ENCODE results near the gene CA10.

Gene CA10

GRCh38 chr17:51855806-51856205 is 302.7 kb downstream of the CA10 start:
- no peak for DNase-seq

DNA sequence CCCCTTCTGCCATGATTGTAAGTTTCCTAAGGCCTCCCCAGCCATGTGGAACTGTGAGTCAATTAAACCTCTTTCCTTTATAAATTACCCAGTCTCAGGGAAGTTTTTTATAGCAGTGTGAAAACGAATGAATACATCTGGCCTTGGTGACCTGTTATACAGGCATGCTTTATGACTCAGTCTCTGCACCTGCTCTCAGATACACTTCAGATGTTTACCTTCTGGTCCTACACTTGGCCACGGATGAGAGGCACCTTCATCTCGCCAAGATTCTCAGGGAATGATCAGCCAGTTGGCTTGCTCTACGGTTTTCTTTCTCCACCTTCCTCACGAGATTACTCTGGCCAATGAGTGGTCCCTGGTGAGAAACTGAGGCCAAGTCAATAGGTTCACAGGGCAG is 304.7 kb downstream of the CA10 start:
- DNase-seq: no peak

GRCh38 chr17:51852603-51853002 is 305.9 kb downstream of the CA10 start:
- no peak for DNase-seq

GRCh38 chr17:51850201-51850600 is 308.3 kb downstream of the CA10 start:
- DNase-seq: no peak

DNA sequence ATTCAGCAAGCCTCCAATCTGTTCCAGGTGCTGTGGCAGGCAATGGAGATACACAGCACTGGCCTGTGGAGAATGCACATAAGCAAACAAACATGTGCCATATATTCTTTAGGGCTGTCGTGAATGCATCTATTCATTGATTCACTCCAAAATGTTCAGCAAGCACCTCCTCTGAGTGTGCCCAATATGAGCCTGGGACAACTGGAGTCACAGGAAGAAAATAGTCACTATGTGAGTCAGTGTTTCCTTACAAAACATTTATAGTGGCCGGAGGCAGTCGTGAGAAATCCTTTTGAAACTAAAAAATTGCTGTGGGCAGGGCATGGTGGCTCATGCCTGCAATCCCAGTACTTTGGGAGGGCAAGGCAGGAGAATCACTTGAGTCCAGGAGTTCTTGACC is 310.1 kb downstream of the CA10 start:
- no peak for DNase-seq

DNA sequence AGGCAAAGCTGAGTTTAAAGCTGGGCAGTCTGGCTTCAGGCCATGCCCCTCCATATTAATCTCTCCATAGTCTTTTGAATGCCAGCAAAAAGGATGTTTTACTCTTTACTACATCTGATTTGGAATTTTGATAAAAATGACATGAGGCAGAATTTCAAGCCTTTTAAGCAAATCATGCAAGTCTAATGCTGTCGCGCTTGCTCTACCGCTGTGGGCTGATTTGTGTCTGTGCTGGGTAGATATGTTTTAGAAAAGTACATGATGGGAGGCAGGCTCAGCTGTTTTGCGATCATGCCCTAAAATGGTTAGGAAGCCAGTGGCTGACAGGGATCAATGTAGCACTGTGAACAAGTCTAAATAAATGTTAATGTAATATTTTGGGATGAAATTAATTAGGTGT is 311.9 kb downstream of the CA10 start:
- no peak for DNase-seq

GRCh38 chr17:51845776-51846175 is 312.7 kb downstream of the CA10 start:
- DNase-seq: no peak

- DNase-seq: no peak
Observed at GRCh38 chr17:51842763-51843162, 315.8 kb downstream of the CA10 start.

DNA sequence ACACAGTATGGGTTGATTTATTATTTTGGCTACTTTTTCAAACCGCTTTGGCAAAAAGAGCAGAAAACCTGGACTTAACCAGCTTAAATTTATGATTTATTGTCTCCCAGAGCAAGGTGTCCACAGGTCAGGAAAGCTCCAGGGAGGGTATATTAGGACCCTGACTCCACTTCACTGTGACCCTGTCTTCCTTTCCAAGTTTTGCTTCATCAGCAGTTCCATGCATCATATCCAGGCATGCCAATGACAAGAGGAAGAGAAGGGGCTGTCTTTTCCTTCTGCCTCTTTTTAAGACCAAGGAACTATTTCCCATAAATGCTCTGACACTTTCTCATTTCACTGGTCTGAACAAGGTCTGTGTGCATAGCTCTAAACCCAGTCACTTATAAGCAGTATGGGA is 316.8 kb downstream of the CA10 start:
- no peak for DNase-seq

DNA sequence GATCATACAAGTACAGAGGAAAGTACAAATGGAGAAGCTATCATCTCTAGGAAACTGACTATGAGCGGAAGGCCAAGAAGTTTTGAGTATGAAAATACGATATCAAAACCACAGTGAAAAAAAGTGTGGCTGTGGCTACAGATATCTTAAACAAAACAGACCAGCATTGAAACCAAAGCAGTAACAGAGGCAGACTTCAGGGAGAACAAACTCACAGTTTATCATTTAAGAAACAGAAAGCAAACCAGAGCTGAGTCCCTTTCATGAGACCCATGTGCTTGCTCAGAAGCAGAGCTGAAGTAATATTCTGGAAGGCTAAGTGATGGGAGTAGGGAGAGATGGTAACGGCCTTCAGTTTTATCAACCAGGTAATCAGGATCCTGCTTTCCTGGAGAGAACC is 317.8 kb downstream of the CA10 start:
- DNase-seq: no peak

- no peak for DNase-seq
Observed at GRCh38 chr17:51833620-51834019, 324.9 kb downstream of the CA10 start.

DNA sequence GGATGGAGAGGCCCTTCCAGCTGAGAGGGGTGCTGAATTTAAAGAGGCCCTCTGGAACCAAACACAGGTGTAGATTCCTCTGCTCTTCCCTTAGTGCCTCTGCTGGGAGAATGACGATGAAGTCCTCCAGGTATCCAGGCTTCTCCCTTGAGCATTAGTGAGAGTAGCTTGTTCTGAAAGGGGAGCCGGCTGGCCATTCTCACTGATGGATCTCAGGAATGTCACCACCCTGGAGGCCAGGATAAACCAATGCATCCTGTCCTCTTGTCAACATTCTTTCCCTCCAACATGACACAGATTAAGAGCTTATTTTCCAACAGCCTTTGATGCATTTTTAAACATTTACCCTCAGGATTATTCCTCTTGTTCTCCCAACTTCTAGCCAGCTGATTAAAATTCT is 325.5 kb downstream of the CA10 start:
- DNase-seq: no peak

DNA sequence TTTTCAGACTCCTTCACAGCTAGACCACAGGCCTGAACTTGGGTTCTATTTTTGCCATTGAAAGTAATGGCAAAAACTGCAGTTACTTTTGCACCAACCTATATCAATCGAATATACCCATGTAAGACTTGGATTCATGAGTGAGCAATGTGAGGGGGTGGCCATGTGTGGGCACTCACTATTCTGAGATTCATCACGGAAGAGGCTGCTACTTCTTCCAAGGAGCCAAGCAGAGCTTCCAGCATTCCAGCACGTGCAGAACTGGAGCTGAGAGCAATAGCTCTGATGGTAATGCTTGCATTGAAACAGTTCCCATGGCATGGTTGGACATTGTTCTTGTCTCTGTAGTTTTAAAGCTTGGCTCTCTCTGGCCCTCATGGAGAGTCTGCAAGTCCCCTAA is 327.6 kb downstream of the CA10 start:
- DNase-seq: no peak

DNA sequence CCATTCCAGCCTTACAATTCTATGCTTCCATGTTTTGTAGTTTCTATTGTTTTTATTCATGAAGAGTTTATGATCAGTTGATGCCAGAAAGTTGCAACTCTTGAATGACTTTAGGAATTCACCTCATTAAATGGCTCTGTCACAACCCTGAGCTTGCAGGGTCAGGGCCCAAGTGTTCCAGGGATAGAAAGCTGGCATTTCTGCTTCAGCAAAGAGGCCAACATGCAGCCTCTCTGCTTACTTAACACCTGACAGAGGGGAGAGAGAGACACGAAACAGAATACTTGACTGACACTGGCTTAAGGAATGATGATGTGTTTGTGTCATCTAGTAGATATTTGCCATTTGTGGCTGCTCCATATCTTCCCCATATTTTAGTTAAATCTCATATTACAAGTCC is 328.1 kb downstream of the CA10 start:
- no peak for DNase-seq

- DNase-seq: no peak
Observed at GRCh38 chr17:51828901-51829300, 329.6 kb downstream of the CA10 start.

- DNase-seq: no peak
Observed at GRCh38 chr17:51827140-51827539, 331.4 kb downstream of the CA10 start.

DNA sequence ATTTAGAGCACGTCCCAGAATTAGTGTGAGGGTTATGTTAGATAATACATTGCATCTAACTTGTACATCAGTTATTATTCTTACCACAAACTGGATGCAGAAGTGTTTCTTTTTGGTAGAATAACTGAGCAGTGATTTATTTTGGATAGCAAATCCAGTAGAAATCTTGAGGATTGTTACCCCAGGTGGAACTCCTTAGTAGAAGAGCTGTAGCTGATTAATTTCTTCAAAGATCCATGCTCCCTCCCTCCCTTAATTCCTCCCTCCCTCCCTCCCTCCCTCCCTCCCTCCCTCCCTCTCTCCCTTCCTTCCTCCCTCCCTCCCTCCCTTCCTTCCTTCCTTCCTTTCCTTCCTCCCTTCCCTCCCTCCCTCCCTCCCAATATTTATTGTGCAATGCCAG is 337.7 kb downstream of the CA10 start:
- DNase-seq: no peak

DNA sequence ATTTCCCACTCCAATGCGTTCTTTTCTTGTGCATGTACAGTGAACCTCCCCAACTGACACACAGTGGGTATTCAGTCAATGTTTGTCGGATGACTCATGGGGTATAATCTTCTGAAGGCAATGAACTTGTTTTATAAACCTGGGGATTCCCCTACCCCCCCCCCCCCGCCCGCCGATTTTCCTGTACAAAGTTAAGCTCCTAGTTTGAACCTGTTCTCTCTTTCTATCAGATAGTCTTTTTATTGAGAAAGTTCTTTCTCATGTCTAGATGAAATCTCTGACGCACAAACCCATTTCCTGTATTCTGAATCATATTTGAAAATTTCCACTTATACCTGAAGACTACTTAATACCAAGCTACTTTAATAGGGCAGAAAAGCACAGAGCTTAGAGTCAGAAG is 338.3 kb downstream of the CA10 start:
- DNase-seq: peak; percentile 50

GRCh38 chr17:51819341-51820219 is 338.9 kb downstream of the CA10 start:
- DNase-seq: no peak

- no peak for DNase-seq
Observed at GRCh38 chr17:51818777-51819176, 339.7 kb downstream of the CA10 start.

DNA sequence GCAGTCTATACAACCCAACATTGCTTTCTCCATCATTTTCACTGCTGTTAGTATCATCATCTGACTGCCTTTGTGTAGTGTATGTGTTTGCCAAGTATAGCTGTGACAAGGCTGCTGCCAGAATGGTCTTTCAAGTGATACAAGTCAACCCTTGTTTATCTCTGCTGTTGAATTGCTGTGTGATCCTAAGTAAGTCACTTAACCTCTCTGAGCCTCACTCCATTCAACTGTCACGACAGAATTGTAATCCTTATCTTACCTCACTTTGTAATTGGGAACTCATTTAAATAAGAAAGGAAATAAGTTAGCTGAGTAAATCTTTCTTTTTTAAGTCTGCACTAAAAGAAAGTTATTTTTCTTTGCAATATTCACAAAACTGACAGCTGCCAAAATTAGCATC is 340.6 kb downstream of the CA10 start:
- no peak for DNase-seq

DNA sequence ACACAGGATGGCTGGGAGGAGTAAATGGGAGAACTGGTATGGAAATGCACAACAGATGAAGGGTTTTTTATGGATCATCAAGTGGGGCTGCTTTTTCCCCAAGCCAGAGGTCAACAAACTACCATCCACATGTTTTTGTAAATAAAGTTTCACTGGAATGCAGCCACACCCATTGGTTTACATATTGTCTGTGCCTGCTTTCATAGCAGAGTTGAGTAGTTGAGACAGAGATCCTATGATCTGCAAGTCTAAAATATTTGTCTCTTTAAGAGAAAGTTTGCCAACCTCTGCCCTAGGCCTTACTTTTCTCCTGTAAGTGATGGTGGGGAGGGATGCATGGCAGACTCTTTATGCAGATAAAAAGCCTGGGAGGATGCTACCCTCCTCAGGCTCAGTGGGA is 341.4 kb downstream of the CA10 start:
- no peak for DNase-seq

- no peak for DNase-seq
Observed at GRCh38 chr17:51815097-51815496, 343.4 kb downstream of the CA10 start.

- DNase-seq: no peak
Observed at GRCh38 chr17:51814521-51814920, 344.0 kb downstream of the CA10 start.

- DNase-seq: no peak
Observed at GRCh38 chr17:51813784-51814174, 344.7 kb downstream of the CA10 start.

All from stimulated activated naive CD4-positive, alpha-beta T cell treated with Interleukin-2 at 50 U/mL for 16 hours (primary cell).